ENCODE measurements around the gene BTBD2. TPM values are rescaled to one million over a fixed set of nuclear protein-coding genes. Genes with fewer than 3 reads are reported as not detected.

BTBD2 gene
- polyA plus RNA-seq, 3 donors = 2.8 to 36.0 (median 3.3) TPM

DNA sequence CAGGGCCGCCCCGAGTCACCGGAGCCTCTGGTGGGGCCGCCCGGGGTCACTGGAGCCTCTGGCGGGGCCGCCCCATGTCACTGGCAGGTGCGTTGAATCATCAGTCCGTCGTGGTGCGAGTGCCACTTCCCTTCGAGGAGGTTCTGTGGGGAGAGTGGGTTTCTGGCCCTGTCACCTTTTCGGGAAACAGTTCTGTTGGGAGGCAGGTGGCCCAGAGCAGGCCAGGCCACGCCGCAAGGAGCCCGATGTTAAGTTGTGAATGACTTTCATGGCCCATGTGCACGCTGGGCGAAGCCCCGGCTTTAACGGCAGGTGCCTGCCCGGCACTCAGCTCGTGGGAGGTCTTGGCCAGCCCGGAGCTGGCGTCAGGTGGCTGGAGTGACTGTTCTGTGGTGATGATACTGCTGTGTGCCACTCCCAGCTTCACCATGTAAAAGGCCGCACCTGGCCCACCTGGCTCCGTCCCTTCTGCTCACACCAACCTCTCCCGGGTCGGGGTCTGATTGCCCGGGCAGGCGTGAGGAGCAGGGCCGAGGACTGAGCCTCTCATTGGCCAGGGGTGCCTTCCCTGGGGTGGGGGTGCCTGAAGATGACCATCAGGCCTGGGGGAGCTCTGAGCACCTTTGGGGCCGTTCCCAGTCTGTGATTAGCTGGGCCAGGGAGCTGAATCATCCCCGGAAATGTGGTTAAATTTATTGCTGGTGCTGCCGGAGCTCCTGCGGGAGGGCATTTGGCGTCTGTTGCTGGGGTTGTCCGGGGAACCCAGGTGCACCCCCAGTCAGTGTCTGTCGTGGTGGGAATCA is 45.3 kb downstream of the BTBD2 start:
- Histone ChIP-seq H3K27me3 (ENCODE audit: control insufficient read depth in 2 of 2, insufficient read depth in 2 of 2, low read length in 2 of 2) (no peaks in the 10 kb centered on the region), H3K4me1 (ENCODE audit: control insufficient read depth in 1 of 2, insufficient read depth in 2 of 2, low read length in 2 of 2) (no peaks in the 10 kb centered on the region), H3K36me3 (replicated peaks in 1 of 2; ENCODE audit: control insufficient read depth in 1 of 2, insufficient read depth in 2 of 2, low read length in 2 of 2) (peaks cover 32 to 56% of the 10 kb centered on the region in 2 donors), H4K20me1 (ENCODE audit: insufficient read depth, low read length) (peaks cover 96% of the 10 kb centered on the region), H2AFZ (ENCODE audit: insufficient read depth, low read depth, low read length, poor library complexity, severe bottlenecking) (no peak overlapping the region), H3K4me2 (replicated peaks; ENCODE audit: extremely low read depth, low read length, poor library complexity, severe bottlenecking) (no peak overlapping the region), H3K9ac (ENCODE audit: insufficient read depth, low read length, poor library complexity, severe bottlenecking) (no peak overlapping the region), H3K4me3 (replicated peaks in 1 of 3; ENCODE audit: low read depth in 2 of 3, low read length in 3 of 3) (no peak overlapping the region), H3K9me3 (replicated peaks in 1 of 2; ENCODE audit: control insufficient read depth in 1 of 2, insufficient read depth in 1 of 2, low read length in 2 of 2) (no peaks in the 10 kb centered on the region), H3K27ac (ENCODE audit: low read depth in 1 of 2, low read length in 2 of 2) (no peak overlapping the region), H3K79me2 (ENCODE audit: insufficient read depth, low read length) (peaks cover 81% of the 10 kb centered on the region)
- Mint-ChIP-seq H3K4me3 (no peak overlapping the region), H3K9me3 (no peaks in the 10 kb centered on the region), H3K27me3 (ENCODE audit: low read depth in 3 of 3) (peaks cover 0 to 4% (median 1%) of the 10 kb centered on the region in 3 donors), H3K36me3 (peaks cover 37 to 51% of the 10 kb centered on the region in 2 donors), H3K27ac (peak overlapping the region in 2 of 7 donors; percentile 46 to 58), H3K4me1 (peaks cover 6% of the 10 kb centered on the region)
- intact Hi-C loops (cut with micrococcal nuclease) = no loop called here
- no peak for DNase-seq
- TF ChIP-seq, protein P1, sequence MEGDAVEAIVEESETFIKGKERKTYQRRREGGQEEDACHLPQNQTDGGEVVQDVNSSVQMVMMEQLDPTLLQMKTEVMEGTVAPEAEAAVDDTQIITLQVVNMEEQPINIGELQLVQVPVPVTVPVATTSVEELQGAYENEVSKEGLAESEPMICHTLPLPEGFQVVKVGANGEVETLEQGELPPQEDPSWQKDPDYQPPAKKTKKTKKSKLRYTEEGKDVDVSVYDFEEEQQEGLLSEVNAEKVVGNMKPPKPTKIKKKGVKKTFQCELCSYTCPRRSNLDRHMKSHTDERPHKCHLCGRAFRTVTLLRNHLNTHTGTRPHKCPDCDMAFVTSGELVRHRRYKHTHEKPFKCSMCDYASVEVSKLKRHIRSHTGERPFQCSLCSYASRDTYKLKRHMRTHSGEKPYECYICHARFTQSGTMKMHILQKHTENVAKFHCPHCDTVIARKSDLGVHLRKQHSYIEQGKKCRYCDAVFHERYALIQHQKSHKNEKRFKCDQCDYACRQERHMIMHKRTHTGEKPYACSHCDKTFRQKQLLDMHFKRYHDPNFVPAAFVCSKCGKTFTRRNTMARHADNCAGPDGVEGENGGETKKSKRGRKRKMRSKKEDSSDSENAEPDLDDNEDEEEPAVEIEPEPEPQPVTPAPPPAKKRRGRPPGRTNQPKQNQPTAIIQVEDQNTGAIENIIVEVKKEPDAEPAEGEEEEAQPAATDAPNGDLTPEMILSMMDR (IDR thresholded peaks at IDR 0.05) = no peak
- WGBS (ENCODE audit: insufficient coverage) = 88% methylated on average over 31 of the region's 38 CpGs

- Histone ChIP-seq H3K79me2 (ENCODE audit: insufficient read depth, low read length) (peaks cover 77% of the 10 kb centered on the region), H3K9ac (ENCODE audit: insufficient read depth, low read length, poor library complexity, severe bottlenecking) (no peak overlapping the region), H3K4me1 (ENCODE audit: control insufficient read depth in 1 of 2, insufficient read depth in 2 of 2, low read length in 2 of 2) (no peaks in the 10 kb centered on the region), H4K20me1 (ENCODE audit: insufficient read depth, low read length) (peaks cover 96% of the 10 kb centered on the region), H2AFZ (ENCODE audit: insufficient read depth, low read depth, low read length, poor library complexity, severe bottlenecking) (no peak overlapping the region), H3K27ac (ENCODE audit: low read depth in 1 of 2, low read length in 2 of 2) (no peak overlapping the region), H3K4me2 (replicated peaks; ENCODE audit: extremely low read depth, low read length, poor library complexity, severe bottlenecking) (no peak overlapping the region), H3K27me3 (ENCODE audit: control insufficient read depth in 2 of 2, insufficient read depth in 2 of 2, low read length in 2 of 2) (no peaks in the 10 kb centered on the region), H3K4me3 (replicated peaks in 1 of 3; ENCODE audit: low read depth in 2 of 3, low read length in 3 of 3) (no peak overlapping the region), H3K9me3 (replicated peaks in 1 of 2; ENCODE audit: control insufficient read depth in 1 of 2, insufficient read depth in 1 of 2, low read length in 2 of 2) (no peaks in the 10 kb centered on the region), H3K36me3 (replicated peaks in 1 of 2; ENCODE audit: control insufficient read depth in 1 of 2, insufficient read depth in 2 of 2, low read length in 2 of 2) (peaks cover 25 to 49% of the 10 kb centered on the region in 2 donors)
- 97% methylated on average over 45 of the region's 49 CpGs for WGBS (ENCODE audit: insufficient coverage)
- Mint-ChIP-seq H3K4me1 (peaks cover 6% of the 10 kb centered on the region), H3K27ac (peak overlapping the region in 1 of 7 donors; percentile 30), H3K4me3 (no peak overlapping the region), H3K36me3 (peaks cover 29 to 47% of the 10 kb centered on the region in 2 donors), H3K27me3 (ENCODE audit: low read depth in 3 of 3) (peaks cover 0 to 4% (median 1%) of the 10 kb centered on the region in 3 donors), H3K9me3 (no peaks in the 10 kb centered on the region)
- TF ChIP-seq, protein P1 (IDR thresholded peaks at IDR 0.05) = no peak
- no peak for DNase-seq
- intact Hi-C loops (cut with micrococcal nuclease) = no loop called here
Measured at GRCh38 chr19:1969176-1970002, 46.1 kb downstream of the BTBD2 start.
